ENCODE data around the gene STK39. TPM values are rescaled to one million over a fixed set of nuclear protein-coding genes. Genes with fewer than 3 reads are reported as not detected.

The STK39 gene
- total and polyA plus RNA-seq, 2 donors (not counting 1 experiment from before 2014, with no cell fraction given) = 2.3 to 14.6 TPM

GRCh38 chr2:168237741-168238140 lies 9.7 kb downstream of the STK39 start:
- peaks cover 0 to 3% (median 0%) of the 10 kb centered on the region in 3 donors for H3K9me3 ChIP-seq (ENCODE audit: control extremely low read depth in 1 of 3, control insufficient read depth in 2 of 3, insufficient read depth in 1 of 3, low read length in 2 of 3)
- Mint-ChIP-seq H3K4me3 (no peak overlapping the region), H3K9me3 (ENCODE audit: insufficient read depth) (no peaks in the 10 kb centered on the region), H3K27ac (no peak overlapping the region), H3K4me1 (peaks cover 3% of the 10 kb centered on the region), H3K27me3 (no peaks in the 10 kb centered on the region)
- CTCF ChIA-PET = no interaction called here
- peaks cover 0 to 3% of the 10 kb centered on the region in 2 donors for H3K4me1 ChIP-seq (ENCODE audit: control insufficient read depth in 2 of 2, insufficient read depth in 2 of 2, low read length in 2 of 2)
- no peak for ATAC-seq (ENCODE audit: low read depth)
- POLR2A ChIA-PET = no interaction called here
- H3K79me2 ChIP-seq (ENCODE audit: control insufficient read depth, insufficient read depth, low read length) = peaks cover 45% of the 10 kb centered on the region
- no peak overlapping the region for H3K4me3 ChIP-seq (ENCODE audit: control extremely low read depth in 1 of 5, extremely low read depth in 1 of 5, insufficient read depth in 1 of 5, low read depth in 2 of 5, low read length in 4 of 5)
- no CpG with 5 or more reads among the region's 1 CpG for WGBS (ENCODE audit: insufficient coverage)
- H3K36me3 ChIP-seq (replicated peaks in 1 of 2; ENCODE audit: control extremely low read depth in 1 of 2, control insufficient read depth in 1 of 2, extremely low read depth in 1 of 2, insufficient read depth in 2 of 2, low read length in 1 of 2) = no peaks in the 10 kb centered on the region
- no peak overlapping the region for H2AFZ ChIP-seq (ENCODE audit: insufficient read depth, low read depth, low read length, poor library complexity, severe bottlenecking)
- no peaks in the 10 kb centered on the region for H3K27me3 ChIP-seq (replicated peaks in 1 of 4; ENCODE audit: control extremely low read depth in 1 of 4, control insufficient read depth in 3 of 4, insufficient read depth in 4 of 4, low read length in 3 of 4)
- intact Hi-C loops (cut with micrococcal nuclease) = no loop called here
- no peak overlapping the region for H3K27ac ChIP-seq (ENCODE audit: low read length in 2 of 2)
- H3K9ac ChIP-seq (ENCODE audit: low read length) = no peak overlapping the region
- peaks cover 6% of the 10 kb centered on the region for H4K20me1 ChIP-seq (ENCODE audit: control insufficient read depth, insufficient read depth, low read length, poor library complexity, severe bottlenecking)
- TF ChIP-seq EZH2 (IDR thresholded peaks at IDR 0.05; ENCODE audit: borderline replicate concordance, insufficient read depth, low read depth, low read length, poor library complexity, severe bottlenecking) = no peak
- TF ChIP-seq, protein P1, sequence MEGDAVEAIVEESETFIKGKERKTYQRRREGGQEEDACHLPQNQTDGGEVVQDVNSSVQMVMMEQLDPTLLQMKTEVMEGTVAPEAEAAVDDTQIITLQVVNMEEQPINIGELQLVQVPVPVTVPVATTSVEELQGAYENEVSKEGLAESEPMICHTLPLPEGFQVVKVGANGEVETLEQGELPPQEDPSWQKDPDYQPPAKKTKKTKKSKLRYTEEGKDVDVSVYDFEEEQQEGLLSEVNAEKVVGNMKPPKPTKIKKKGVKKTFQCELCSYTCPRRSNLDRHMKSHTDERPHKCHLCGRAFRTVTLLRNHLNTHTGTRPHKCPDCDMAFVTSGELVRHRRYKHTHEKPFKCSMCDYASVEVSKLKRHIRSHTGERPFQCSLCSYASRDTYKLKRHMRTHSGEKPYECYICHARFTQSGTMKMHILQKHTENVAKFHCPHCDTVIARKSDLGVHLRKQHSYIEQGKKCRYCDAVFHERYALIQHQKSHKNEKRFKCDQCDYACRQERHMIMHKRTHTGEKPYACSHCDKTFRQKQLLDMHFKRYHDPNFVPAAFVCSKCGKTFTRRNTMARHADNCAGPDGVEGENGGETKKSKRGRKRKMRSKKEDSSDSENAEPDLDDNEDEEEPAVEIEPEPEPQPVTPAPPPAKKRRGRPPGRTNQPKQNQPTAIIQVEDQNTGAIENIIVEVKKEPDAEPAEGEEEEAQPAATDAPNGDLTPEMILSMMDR (IDR thresholded peaks at IDR 0.05) = no peak
- DNase-seq = no peak
- no peak overlapping the region for H3K4me2 ChIP-seq (replicated peaks; ENCODE audit: low read depth, low read length, poor library complexity, severe bottlenecking)

DNA sequence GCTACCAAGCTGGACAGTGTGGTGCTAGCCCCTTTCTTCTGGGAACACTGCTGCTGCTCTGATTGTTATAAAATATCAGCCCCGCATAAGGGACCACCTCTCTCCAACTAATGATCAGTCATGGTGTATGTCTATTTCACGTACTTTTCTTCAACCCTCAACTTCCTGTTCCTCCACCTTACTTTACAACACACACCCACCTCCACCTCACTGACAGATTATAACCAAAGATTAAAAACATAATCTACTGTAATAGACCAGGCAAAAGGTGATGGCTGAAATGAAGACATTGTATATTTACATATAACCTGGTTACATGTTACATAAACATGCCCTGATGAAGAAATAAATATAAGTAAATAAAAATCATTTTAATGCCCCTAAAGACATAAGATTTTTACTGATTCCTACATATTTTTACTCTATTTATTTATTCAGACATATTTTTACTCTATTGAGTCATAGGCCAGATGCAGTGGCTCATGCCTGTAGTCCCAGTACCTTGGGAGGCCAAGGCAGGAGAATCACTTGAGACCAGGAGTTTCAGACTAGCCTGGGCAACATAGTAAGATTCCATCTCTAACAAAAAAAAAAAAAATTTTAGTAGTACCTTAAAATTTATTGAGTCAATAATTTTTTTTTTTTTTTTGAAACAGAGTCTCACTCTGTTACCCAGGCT lies 12.8 kb downstream of the STK39 start:
- no peaks in the 10 kb centered on the region for H4K20me1 ChIP-seq (ENCODE audit: control insufficient read depth, insufficient read depth, low read length, poor library complexity, severe bottlenecking)
- POLR2A ChIA-PET = interaction anchor here (0.7 kb wide), 1 partner anchor 19 kb away, joined by 8 read pairs; no protein-coding TSS in a partner anchor
- H2AFZ ChIP-seq (ENCODE audit: insufficient read depth, low read depth, low read length, poor library complexity, severe bottlenecking) = no peak overlapping the region
- Mint-ChIP-seq H3K4me1 (peaks cover 3% of the 10 kb centered on the region), H3K27ac (no peak overlapping the region), H3K9me3 (ENCODE audit: insufficient read depth) (no peaks in the 10 kb centered on the region), H3K27me3 (no peaks in the 10 kb centered on the region), H3K4me3 (no peak overlapping the region)
- peaks cover 0 to 3% of the 10 kb centered on the region in 2 donors for H3K4me1 ChIP-seq (ENCODE audit: control insufficient read depth in 2 of 2, insufficient read depth in 2 of 2, low read length in 2 of 2)
- DNase-seq = no peak
- H3K27me3 ChIP-seq (replicated peaks in 1 of 4; ENCODE audit: control extremely low read depth in 1 of 4, control insufficient read depth in 3 of 4, insufficient read depth in 4 of 4, low read length in 3 of 4) = no peaks in the 10 kb centered on the region
- no peak overlapping the region for H3K4me2 ChIP-seq (replicated peaks; ENCODE audit: low read depth, low read length, poor library complexity, severe bottlenecking)
- CTCF ChIA-PET = no interaction called here
- intact Hi-C loops (cut with micrococcal nuclease) = no loop called here
- H3K79me2 ChIP-seq (ENCODE audit: control insufficient read depth, insufficient read depth, low read length) = peaks cover 22% of the 10 kb centered on the region
- no peak overlapping the region for H3K4me3 ChIP-seq (ENCODE audit: control extremely low read depth in 1 of 5, extremely low read depth in 1 of 5, insufficient read depth in 1 of 5, low read depth in 2 of 5, low read length in 4 of 5)
- H3K9me3 ChIP-seq (ENCODE audit: control extremely low read depth in 1 of 3, control insufficient read depth in 2 of 3, insufficient read depth in 1 of 3, low read length in 2 of 3) = peaks cover 0 to 3% (median 0%) of the 10 kb centered on the region in 3 donors
- 100% methylated on average over 1 of the region's 2 CpGs for WGBS (ENCODE audit: insufficient coverage)
- no peak overlapping the region for H3K9ac ChIP-seq (ENCODE audit: low read length)
- H3K27ac ChIP-seq (ENCODE audit: low read length in 2 of 2) = no peak overlapping the region
- no peak for ATAC-seq (ENCODE audit: low read depth)
- no peak for TF ChIP-seq EZH2 (IDR thresholded peaks at IDR 0.05; ENCODE audit: borderline replicate concordance, insufficient read depth, low read depth, low read length, poor library complexity, severe bottlenecking)
- H3K36me3 ChIP-seq (replicated peaks in 1 of 2; ENCODE audit: control extremely low read depth in 1 of 2, control insufficient read depth in 1 of 2, extremely low read depth in 1 of 2, insufficient read depth in 2 of 2, low read length in 1 of 2) = no peaks in the 10 kb centered on the region

Data from B cell (primary cell).